GM12872 (cell line): ENCODE data around the gene LHFPL3.

ENCODE experiments used
- TF ChIP-seq, protein P1 (sequence below): IDR thresholded peaks from 3 replicates; pipeline ENCODE4 v1.5.1; 2011; ENCODE audit warnings: low read depth, mild to moderate bottlenecking, low read length, moderate library complexity; ENCODE audit not compliant: insufficient read depth

Gene LHFPL3

DNA sequence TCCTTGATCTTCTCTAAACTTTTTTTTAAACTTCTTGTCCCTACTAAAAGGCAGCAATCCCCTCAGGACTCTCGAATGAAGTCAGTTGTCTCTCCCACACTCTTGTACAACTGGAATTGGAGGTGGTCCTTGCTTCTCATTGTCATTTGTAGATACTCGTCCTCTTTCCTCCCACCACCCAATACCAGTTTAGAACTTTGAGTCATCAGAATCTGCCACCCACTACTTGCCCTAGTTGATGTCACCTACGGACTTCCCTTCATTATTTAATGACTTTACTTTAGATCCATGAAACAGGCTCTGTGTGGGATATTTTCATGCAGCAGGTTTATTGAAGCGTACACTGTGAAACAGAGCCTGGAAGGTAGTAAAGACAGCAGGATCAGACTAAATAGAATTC is 28.6 kb upstream of the LHFPL3 start:
- TF ChIP-seq, protein P1, sequence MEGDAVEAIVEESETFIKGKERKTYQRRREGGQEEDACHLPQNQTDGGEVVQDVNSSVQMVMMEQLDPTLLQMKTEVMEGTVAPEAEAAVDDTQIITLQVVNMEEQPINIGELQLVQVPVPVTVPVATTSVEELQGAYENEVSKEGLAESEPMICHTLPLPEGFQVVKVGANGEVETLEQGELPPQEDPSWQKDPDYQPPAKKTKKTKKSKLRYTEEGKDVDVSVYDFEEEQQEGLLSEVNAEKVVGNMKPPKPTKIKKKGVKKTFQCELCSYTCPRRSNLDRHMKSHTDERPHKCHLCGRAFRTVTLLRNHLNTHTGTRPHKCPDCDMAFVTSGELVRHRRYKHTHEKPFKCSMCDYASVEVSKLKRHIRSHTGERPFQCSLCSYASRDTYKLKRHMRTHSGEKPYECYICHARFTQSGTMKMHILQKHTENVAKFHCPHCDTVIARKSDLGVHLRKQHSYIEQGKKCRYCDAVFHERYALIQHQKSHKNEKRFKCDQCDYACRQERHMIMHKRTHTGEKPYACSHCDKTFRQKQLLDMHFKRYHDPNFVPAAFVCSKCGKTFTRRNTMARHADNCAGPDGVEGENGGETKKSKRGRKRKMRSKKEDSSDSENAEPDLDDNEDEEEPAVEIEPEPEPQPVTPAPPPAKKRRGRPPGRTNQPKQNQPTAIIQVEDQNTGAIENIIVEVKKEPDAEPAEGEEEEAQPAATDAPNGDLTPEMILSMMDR: no peak

DNA sequence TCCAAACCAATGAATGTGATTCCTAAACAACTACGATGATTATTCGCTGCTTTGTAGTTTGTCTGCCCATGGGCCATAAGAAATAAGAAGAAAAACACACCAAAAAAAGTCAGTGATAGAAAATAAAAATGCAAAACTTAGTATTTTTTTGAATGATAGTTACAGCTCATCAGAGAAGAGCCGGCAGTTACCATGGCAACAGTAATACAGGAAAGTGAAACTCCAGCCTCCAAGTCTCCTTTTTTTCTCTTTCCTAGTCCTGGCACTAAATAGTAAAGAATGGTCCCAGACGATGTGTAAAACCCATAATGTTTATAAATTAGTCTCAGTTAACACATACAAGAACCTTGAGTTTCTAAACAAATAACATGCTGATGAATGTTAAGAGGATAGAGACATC is 21.6 kb upstream of the LHFPL3 start:
- TF ChIP-seq, protein P1: no peak

DNA sequence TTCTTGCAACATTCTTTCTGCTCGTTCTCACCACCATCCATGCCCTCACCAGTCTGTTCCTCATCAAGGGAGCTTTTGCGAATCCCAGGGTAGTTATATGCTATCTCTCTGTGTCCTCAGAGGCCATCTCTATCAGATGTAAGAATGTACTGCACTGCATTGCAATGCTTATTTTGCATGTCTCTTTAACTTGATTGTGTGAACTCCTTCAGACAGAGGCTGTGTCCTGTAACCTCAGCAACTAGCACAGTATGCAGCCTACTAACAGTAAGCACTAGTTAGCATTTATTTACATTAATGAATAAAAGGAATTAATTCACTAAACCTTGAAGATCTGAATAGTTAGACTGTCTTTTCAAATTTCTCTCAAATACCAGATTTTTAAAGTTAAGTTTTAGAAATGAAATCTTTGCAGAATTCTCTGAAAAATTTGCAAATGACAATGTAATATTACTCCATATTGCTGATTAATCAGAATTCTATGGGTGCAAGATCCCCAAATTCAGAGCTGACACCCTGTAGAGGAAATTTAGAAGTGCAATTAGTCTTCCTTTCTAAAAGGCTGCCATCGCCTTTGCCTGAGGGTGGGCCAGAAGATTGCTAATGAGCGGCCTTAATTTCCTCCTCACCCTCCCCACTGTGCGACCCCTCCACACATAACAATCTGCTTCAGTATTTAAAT is 10.3 kb upstream of the LHFPL3 start:
- TF ChIP-seq, protein P1: no peak

DNA sequence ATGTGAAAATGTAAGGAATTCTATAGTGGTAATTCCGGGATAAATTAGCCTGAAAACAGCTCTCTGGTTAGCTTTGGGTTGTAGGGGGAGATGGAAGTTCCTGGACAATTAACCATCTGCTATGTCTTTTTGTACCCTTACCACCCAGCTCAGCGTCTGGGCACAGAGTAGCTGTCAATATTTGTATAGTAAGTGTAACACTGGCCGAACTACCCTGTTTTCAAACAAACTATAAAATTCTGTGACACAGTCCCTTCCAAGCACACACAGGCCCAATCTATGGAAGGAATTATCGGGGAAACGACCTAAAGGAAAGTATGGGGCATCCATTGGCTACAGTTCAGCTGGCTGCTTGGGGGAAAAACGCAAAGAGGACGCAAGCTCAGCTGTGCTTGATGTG is 869 bp upstream of the LHFPL3 start:
- TF ChIP-seq, protein P1: no peak

DNA sequence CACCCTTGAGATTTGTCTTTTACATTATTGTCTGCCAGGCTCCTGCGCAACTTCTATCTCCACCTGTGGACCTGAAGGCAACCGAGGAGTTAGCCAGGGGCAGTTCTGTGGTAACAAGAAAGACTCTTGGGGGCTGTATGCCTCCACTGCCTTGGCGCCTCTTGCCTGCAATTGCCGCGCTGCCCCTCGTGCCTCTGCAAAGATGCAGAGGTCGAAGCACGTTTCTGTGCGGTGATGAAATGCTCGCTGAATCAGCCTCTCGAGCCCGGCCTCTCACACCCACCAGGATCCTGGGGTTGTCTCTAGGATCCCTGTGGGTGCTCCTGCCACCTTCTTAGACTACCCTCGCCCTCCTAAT is 486 bp upstream of the LHFPL3 start:
- TF ChIP-seq, protein P1: no peak

DNA sequence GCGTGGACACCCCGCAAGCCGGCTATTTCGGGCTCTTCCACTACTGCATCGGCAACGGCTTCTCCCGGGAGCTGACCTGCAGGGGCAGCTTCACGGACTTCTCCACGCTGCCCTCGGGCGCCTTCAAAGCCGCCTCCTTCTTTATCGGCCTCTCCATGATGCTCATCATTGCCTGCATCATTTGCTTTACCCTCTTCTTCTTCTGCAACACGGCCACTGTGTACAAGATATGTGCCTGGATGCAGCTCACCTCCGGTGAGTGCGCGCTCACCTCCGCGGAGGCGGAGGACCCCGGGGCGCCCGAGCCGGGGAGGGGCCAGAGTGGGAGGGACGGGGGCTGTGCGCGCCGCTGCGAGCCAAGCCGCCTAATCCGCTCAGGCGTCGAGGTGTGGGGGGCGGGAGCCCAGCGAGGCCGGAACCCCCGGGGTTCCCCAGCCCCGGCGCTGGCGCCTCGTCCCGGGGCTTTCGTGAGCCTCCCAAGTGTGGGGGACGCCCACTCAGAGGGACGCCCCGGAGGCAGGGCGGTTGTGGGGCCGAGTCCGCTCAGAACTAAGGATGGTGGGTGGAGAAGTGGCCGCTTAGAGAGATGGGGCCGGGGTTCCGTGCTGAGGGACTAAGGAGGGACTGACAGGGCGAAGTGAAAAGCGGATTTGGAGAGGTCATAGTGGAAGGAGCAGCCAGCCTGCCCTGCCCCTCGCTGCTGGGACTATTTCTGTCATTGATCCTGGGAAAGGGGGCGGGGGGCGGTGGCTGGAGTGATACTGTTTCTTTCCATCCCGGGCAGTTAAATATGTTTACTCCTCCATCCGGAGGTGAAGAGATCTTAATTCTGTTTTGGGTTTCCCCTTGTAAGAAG is 795 bp downstream of the LHFPL3 start:
- TF ChIP-seq, protein P1: no peak

DNA sequence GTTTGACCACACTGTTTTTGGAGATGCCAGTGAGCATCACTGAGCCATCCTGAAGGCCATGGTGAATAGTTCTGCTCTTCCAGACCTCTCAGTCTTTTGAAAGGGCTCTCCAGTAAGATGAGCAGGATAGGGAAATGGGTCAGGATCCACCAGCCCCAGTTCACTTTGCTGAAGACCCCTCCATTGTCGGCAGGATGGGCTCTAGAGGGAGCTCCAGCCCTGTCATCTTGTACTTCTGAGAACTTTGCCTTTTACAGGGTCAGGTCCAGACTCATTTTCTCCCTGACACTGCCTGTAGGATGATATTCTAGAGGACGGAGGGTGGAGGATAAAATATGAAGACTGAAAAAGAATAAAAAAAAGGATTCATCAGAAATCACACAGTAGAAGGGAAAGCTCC is 13.1 kb downstream of the LHFPL3 start:
- TF ChIP-seq, protein P1: peak; percentile 32; the same call in 1 of the 3 replicates
